Neural cell (in vitro differentiated cells): Measurements from ENCODE around the gene RPUSD3.
"Not testable (repeated sequence)": the region's sequence is repeated elsewhere in the genome, so short reads cannot be mapped to it uniquely, and the experiment has no call there.

ENCODE experiments used
- EP300 ChIP-seq: fragments of 450-650 bp; conservative IDR thresholded peaks from 2 replicates; pipeline ENCODE4 v1.6.1; 2014; ENCODE audit warnings: antibody characterized with exemption, mild to moderate bottlenecking, moderate library complexity; ENCODE audit not compliant: poor library complexity, severe bottlenecking
- EZH2 ChIP-seq: fragments of 200-600, 300-800 bp; shearing (Covaris generic), sonication (generic); IDR thresholded peaks from 2 replicates; pipeline ENCODE4 v1.6.1; 2014; ENCODE audit warnings: antibody characterized with exemption, low read length, borderline replicate concordance, mild to moderate bottlenecking; ENCODE audit not compliant: insufficient read depth, poor library complexity, severe bottlenecking
- MXI1 ChIP-seq: fragments of 450-650 bp; conservative IDR thresholded peaks from 2 replicates; pipeline ENCODE4 v1.6.1; 2014; ENCODE audit warnings: antibody characterized with exemption, mild to moderate bottlenecking; ENCODE audit not compliant: poor library complexity, severe bottlenecking
- POLR2AphosphoS5 ChIP-seq: IDR thresholded peaks from 2 replicates; pipeline ENCODE4 v1.6.1; 2012
- RAD21 ChIP-seq: fragments of 450-650 bp; conservative IDR thresholded peaks from 2 replicates; pipeline ENCODE4 v1.6.1; 2014; ENCODE audit warnings: antibody characterized with exemption, mild to moderate bottlenecking, moderate library complexity
- SMC3 ChIP-seq: fragments of 450-650 bp; conservative IDR thresholded peaks from 2 replicates; pipeline ENCODE4 v1.6.1; 2014; ENCODE audit warnings: antibody characterized with exemption, mild to moderate bottlenecking, moderate library complexity; ENCODE audit not compliant: poor library complexity
- TAF1 ChIP-seq: IDR thresholded peaks from 2 replicates; pipeline ENCODE4 v1.6.1; 2012; ENCODE audit warnings: low read depth
- TF ChIP-seq, protein P1 (sequence below): fragments of 450-650 bp; IDR thresholded peaks from 2 replicates; pipeline ENCODE4 v1.5.1; 2014; ENCODE audit warnings: antibody characterized with exemption, mild to moderate bottlenecking, moderate library complexity; ENCODE audit not compliant: poor library complexity, severe bottlenecking
- TF ChIP-seq, protein P2 (sequence below): IDR thresholded peaks from 2 replicates; pipeline ENCODE4 v1.6.1; 2012; ENCODE audit warnings: borderline replicate concordance

DNA sequence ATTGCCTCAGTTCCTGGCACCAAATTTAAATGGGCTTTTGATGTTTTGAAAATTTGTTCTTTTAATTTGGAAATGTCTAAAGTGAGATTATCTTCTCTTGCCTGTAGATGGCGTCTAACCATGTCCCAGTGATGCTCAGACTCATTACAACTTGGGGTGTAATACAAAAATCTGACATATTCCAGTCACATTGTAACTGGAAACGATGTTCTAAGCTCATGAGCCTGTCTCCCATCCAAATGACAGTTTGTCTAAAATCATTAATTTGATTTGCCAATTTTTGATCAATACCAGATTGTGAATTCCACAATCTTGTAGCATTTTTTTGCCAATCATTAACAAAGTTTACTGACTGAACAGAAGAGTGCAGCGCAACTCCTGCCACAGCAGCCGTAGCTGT lies 5.1 kb upstream of the RPUSD3 start:
- TF ChIP-seq, protein P1, sequence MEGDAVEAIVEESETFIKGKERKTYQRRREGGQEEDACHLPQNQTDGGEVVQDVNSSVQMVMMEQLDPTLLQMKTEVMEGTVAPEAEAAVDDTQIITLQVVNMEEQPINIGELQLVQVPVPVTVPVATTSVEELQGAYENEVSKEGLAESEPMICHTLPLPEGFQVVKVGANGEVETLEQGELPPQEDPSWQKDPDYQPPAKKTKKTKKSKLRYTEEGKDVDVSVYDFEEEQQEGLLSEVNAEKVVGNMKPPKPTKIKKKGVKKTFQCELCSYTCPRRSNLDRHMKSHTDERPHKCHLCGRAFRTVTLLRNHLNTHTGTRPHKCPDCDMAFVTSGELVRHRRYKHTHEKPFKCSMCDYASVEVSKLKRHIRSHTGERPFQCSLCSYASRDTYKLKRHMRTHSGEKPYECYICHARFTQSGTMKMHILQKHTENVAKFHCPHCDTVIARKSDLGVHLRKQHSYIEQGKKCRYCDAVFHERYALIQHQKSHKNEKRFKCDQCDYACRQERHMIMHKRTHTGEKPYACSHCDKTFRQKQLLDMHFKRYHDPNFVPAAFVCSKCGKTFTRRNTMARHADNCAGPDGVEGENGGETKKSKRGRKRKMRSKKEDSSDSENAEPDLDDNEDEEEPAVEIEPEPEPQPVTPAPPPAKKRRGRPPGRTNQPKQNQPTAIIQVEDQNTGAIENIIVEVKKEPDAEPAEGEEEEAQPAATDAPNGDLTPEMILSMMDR = peak; percentile 74
- TF ChIP-seq POLR2AphosphoS5, MXI1, EZH2, RAD21, TAF1, EP300: not testable (repeated sequence)
- TF ChIP-seq, protein P2, sequence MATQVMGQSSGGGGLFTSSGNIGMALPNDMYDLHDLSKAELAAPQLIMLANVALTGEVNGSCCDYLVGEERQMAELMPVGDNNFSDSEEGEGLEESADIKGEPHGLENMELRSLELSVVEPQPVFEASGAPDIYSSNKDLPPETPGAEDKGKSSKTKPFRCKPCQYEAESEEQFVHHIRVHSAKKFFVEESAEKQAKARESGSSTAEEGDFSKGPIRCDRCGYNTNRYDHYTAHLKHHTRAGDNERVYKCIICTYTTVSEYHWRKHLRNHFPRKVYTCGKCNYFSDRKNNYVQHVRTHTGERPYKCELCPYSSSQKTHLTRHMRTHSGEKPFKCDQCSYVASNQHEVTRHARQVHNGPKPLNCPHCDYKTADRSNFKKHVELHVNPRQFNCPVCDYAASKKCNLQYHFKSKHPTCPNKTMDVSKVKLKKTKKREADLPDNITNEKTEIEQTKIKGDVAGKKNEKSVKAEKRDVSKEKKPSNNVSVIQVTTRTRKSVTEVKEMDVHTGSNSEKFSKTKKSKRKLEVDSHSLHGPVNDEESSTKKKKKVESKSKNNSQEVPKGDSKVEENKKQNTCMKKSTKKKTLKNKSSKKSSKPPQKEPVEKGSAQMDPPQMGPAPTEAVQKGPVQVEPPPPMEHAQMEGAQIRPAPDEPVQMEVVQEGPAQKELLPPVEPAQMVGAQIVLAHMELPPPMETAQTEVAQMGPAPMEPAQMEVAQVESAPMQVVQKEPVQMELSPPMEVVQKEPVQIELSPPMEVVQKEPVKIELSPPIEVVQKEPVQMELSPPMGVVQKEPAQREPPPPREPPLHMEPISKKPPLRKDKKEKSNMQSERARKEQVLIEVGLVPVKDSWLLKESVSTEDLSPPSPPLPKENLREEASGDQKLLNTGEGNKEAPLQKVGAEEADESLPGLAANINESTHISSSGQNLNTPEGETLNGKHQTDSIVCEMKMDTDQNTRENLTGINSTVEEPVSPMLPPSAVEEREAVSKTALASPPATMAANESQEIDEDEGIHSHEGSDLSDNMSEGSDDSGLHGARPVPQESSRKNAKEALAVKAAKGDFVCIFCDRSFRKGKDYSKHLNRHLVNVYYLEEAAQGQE = not testable (repeated sequence)
- TF ChIP-seq SMC3 = peak; percentile 58
